Thyroid gland (tissue), 4 donors: ENCODE results near the gene PARL.

Experiments used
- CTCF ChIP-seq, 6 experiments: fragments of 200-600 bp in 3 of 6; fragments of 450-650 bp in 3 of 6; sonication (generic) in 3 of 6; IDR thresholded peaks; one replicate each; pipeline ENCODE4 v1.5.1; 2016 to 2019; ENCODE audit warnings: antibody characterized with exemption in 6 of 6, mild to moderate bottlenecking in 2 of 6, inconsistent platforms in 1 of 6, moderate library complexity in 1 of 6
- POLR2A ChIP-seq, 2 donors: fragments of 450-650 bp; IDR thresholded peaks; one replicate each; pipeline ENCODE4 v1.6.1; 2017; ENCODE audit warnings: antibody characterized with exemption in 2 of 2, mild to moderate bottlenecking in 2 of 2, moderate library complexity in 1 of 2

- TF ChIP-seq CTCF (IDR thresholded peaks at IDR 0.05) (no peak), POLR2A (IDR thresholded peaks at IDR 0.05) (no peak)
These were observed 94.0 kb downstream of the PARL start for GRCh38 chr3:183790700-183791099.
